GM12878 (cell line): Measurements from ENCODE around the gene LIPN. TPM values are rescaled to one million over a fixed set of nuclear protein-coding genes. Genes with fewer than 3 reads are reported as not detected.

ENCODE experiments used
- ATAC-seq: fragments of 200-7000 bp; cut with Tn5 transposase; 3 replicates; pipeline ENCODE4 v1.9.1; 2020; ENCODE audit warnings: mild to moderate bottlenecking, moderate library complexity
- BruUV-seq: library from RNA; stranded (reverse); fragments of 400-500 nt; replicated peaks from 2 replicates; lab custom pipeline; 2021; lab: Mats Ljungman, UMichigan
- CTCF ChIA-PET: fragments of 300-600 bp; sonication (Branson Sonifier 250); formaldehyde crosslinking; extraction: SDS; loops from one replicate; lab custom pipeline; 2021; ENCODE audit warnings: inconsistent platforms; lab: Yijun Ruan, JAX
- POLR2A ChIA-PET: fragments of 350-600 bp; formaldehyde crosslinking; extraction: SDS; loops from one replicate; lab custom pipeline; 2021; ENCODE audit warnings: inconsistent platforms; lab: Charles Lee
- RAD21 ChIA-PET: fragments of 300-600 bp; sonication (Branson Sonifier 250); formaldehyde crosslinking; loops from one replicate; lab custom pipeline; 2023; ENCODE audit warnings: antibody characterized with exemption; ENCODE audit not compliant: unreplicated experiment; lab: Charles Lee
- SMC1A ChIA-PET: fragments of 300-600 bp; sonication (Branson Sonifier 250); formaldehyde crosslinking; loops from one replicate; lab custom pipeline; 2023; ENCODE audit not compliant: unreplicated experiment, uncharacterized antibody; lab: Charles Lee
- DNase-seq: peaks from one replicate; pipeline ENCODE4 v3.0.0-alpha.2; 2011; ENCODE audit warnings: low read depth, low spot score
- FAIRE-seq: peaks from 3 replicates; lab custom pipeline; 2011; peaks lifted over from hg19 to GRCh38; lab: Jason Lieb, UNC
- H2AFZ ChIP-seq: 2 replicates; pipeline ENCODE4 v1.6.0; 2011; ENCODE audit warnings: low read depth, low read length, control low read depth; ENCODE audit not compliant: control insufficient read depth
- H3K27ac ChIP-seq: 2 replicates; pipeline ENCODE4 v1.5.1; 2011; ENCODE audit warnings: control low read depth; ENCODE audit not compliant: control insufficient read depth, insufficient read depth
- H3K27me3 ChIP-seq, 2 experiments: replicated peaks in 1 of 2; 2 replicates each; pipeline versions ENCODE4 v1.6.0 to v1.6.1; 2011; ENCODE audit warnings: low read length in 1 of 2; ENCODE audit not compliant: control insufficient read depth in 2 of 2, insufficient read depth in 2 of 2
- H3K36me3 ChIP-seq, 2 experiments: 2 replicates each; pipeline ENCODE4 v1.5.1; 2011; ENCODE audit warnings: low read length in 1 of 2; ENCODE audit not compliant: control insufficient read depth in 2 of 2, insufficient read depth in 2 of 2
- H3K4me1 ChIP-seq: 2 replicates; pipeline ENCODE4 v1.6.1; 2011; ENCODE audit warnings: mild to moderate bottlenecking, low read length, moderate library complexity, mixed read lengths; ENCODE audit not compliant: control insufficient read depth, insufficient read depth
- H3K4me2 ChIP-seq: 2 replicates; pipeline ENCODE4 v1.6.0; 2011; ENCODE audit warnings: control low read depth; ENCODE audit not compliant: control insufficient read depth, insufficient read depth
- H3K4me3 ChIP-seq: fragments of 200-600 bp; sonication (generic); 2 replicates; pipeline ENCODE4 v1.5.1; 2016
- H3K79me2 ChIP-seq: 2 replicates; pipeline ENCODE4 v1.6.0; 2011; ENCODE audit warnings: low read length; ENCODE audit not compliant: control insufficient read depth, insufficient read depth
- H3K9ac ChIP-seq: 2 replicates; pipeline ENCODE4 v1.8.0; 2011; ENCODE audit warnings: low read length, control low read depth, mixed read lengths; ENCODE audit not compliant: control insufficient read depth, insufficient read depth
- H3K9me3 ChIP-seq: replicated peaks from 3 replicates; pipeline ENCODE4 v1.5.1; 2011; ENCODE audit warnings: mild to moderate bottlenecking, low read length; ENCODE audit not compliant: control insufficient read depth, insufficient read depth
- H4K20me1 ChIP-seq: 2 replicates; pipeline ENCODE4 v1.6.0; 2011; ENCODE audit not compliant: control insufficient read depth, insufficient read depth
- IKZF1 ChIP-seq: fragments of 450-650 bp; conservative IDR thresholded peaks from 2 replicates; pipeline ENCODE4 v1.6.1; 2017; ENCODE audit warnings: antibody characterized with exemption, mild to moderate bottlenecking
- WRNIP1 ChIP-seq: IDR thresholded peaks from 2 replicates; pipeline ENCODE4 v1.6.1; 2011; ENCODE audit warnings: low read depth, low read length, improper control_type of control experiment, borderline replicate concordance
- ZBED1 ChIP-seq: IDR thresholded peaks from 2 replicates; pipeline ENCODE4 v1.6.1; 2016; ENCODE audit warnings: borderline replicate concordance
- WGBS: methylation state at CpG from one replicate; pipeline ENCODE4 v1.1.6; 2016; ENCODE audit warnings: low lambda C conversion rate; ENCODE audit not compliant: insufficient replicate concordance, insufficient coverage; ENCODE audit errors: missing lambda C conversion rate; 5-methylcytosine and 5-hydroxymethylcytosine counted together
- in situ Hi-C: fragments of 300-500 bp; cut with MboI; formaldehyde crosslinking; loops from 9 replicates; pipeline ENCODE4 v1.14.3; 2018; ENCODE audit warnings: mixed read lengths
- intact Hi-C: fragments of 100-400 bp; cut with micrococcal nuclease; formaldehyde crosslinking; loops from one replicate; pipeline ENCODE4 v1.14.2; 2022; ENCODE audit not compliant: unreplicated experiment
- polyA plus RNA-seq, 11 experiments: library from polyadenylated mRNA; depleted of rRNA in 4 of 11; unstranded in 6 of 11; stranded (reverse) in 5 of 11; fragments of >200 nt; fragmentation: Nextera tagmentation in 4 of 11; fragmentation: Illumina TruSeq in 1 of 11; extraction: Ambion mirVana in 4 of 11; extraction: Trizol in 1 of 11; gene quantifications; 1 replicate in 1 of 11; 2 replicates in 10 of 11; pipeline versions ENCODE4 v1.2.1 to v1.2.3, GENCODE V29; 2011 to 2016; ENCODE audit warnings: inconsistent platforms in 2 of 11, missing spikeins in 2 of 11, low read depth in 1 of 11
- total RNA-seq, 4 experiments: library from RNA; depleted of rRNA in 3 of 4; stranded (reverse); fragments of >200 nt in 3 of 4; fragmentation: Illumina TruSeq in 1 of 4; extraction: Trizol in 1 of 4; gene quantifications; 2 replicates each; pipeline versions ENCODE4 v1.2.1 to v1.2.3, GENCODE V29; 2013 to 2021
- TF ChIP-seq, protein P1 (sequence below), 3 experiments: IDR thresholded peaks in 2 of 3; conservative IDR thresholded peaks in 1 of 3; 2 replicates each; pipeline ENCODE4 v1.5.1; 2011; ENCODE audit warnings: low read depth in 3 of 3, low read length in 3 of 3, mild to moderate bottlenecking in 3 of 3, control low read depth in 2 of 3, moderate library complexity in 2 of 3, inconsistent platforms in 1 of 3, mixed read lengths in 1 of 3; ENCODE audit not compliant: control insufficient read depth in 2 of 3, insufficient read depth in 1 of 3; ENCODE audit errors: extremely low read depth in 1 of 3
- TF ChIP-seq, protein P2 (sequence below): IDR thresholded peaks from 2 replicates; pipeline ENCODE4 v1.6.1; 2011; ENCODE audit warnings: borderline replicate concordance, low read depth, mild to moderate bottlenecking, moderate library complexity, low read length; ENCODE audit not compliant: insufficient read depth, poor library complexity, severe bottlenecking

LIPN gene
- total and polyA plus RNA-seq, 10 of the 15 experiments (the other 5 are each of a cell fraction or from before 2014, with no cell fraction given) = 0.06 to 0.23 TPM; not detected in 8

DNA sequence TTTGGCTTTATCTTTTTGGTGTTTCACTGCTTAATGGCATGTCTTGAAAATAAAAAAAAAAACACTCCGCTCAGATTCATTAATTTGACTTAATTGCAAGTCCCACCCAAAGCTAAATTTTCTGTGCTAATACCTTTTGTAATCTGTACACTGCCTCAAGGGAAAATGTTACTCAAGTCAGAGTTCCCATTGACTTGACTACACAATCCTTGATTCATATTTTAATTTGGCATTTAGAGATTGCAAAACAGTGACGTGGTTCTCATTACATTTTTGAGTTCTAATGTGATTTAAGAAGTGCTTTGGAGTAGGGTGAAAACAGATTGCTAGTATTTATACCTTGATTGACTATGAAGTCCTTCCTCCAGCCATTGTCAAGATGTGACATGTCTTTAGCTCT is 21.4 kb downstream of the LIPN start:
- 58% methylated on average over 2 of the region's 2 CpGs for WGBS
- POLR2A ChIA-PET = interaction anchor here (0.6 kb wide), 1 partner anchor 295 kb away, joined by 4 read pairs; no protein-coding TSS in a partner anchor
- H3K36me3 ChIP-seq = no peaks in the 10 kb centered on the region
- no peaks in the 10 kb centered on the region for H3K9me3 ChIP-seq
- H3K79me2 ChIP-seq = no peaks in the 10 kb centered on the region
- H3K4me2 ChIP-seq = no peak overlapping the region
- FAIRE-seq (no peak), DNase-seq (no peak), ATAC-seq (no peak)
- no peaks in the 10 kb centered on the region for H3K4me1 ChIP-seq
- H3K4me3 ChIP-seq = no peak overlapping the region
- CTCF ChIA-PET = interaction anchor here (0.9 kb wide), 1 partner anchor 11 kb away, joined by 4 read pairs; no protein-coding TSS in a partner anchor
- intact Hi-C loops (no loop called here), in situ Hi-C loops (no loop called here)
- RAD21 ChIA-PET = no interaction called here
- no peak overlapping the region for H3K27ac ChIP-seq
- no peaks in the 10 kb centered on the region for H4K20me1 ChIP-seq
- no peaks in the 10 kb centered on the region; a peak in 1 of 4 replicates for H3K27me3 ChIP-seq
- no TSS peak for BruUV-seq
- TF ChIP-seq, protein P1, sequence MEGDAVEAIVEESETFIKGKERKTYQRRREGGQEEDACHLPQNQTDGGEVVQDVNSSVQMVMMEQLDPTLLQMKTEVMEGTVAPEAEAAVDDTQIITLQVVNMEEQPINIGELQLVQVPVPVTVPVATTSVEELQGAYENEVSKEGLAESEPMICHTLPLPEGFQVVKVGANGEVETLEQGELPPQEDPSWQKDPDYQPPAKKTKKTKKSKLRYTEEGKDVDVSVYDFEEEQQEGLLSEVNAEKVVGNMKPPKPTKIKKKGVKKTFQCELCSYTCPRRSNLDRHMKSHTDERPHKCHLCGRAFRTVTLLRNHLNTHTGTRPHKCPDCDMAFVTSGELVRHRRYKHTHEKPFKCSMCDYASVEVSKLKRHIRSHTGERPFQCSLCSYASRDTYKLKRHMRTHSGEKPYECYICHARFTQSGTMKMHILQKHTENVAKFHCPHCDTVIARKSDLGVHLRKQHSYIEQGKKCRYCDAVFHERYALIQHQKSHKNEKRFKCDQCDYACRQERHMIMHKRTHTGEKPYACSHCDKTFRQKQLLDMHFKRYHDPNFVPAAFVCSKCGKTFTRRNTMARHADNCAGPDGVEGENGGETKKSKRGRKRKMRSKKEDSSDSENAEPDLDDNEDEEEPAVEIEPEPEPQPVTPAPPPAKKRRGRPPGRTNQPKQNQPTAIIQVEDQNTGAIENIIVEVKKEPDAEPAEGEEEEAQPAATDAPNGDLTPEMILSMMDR (IDR thresholded peaks at IDR 0.05 in 2 of 3, conservative IDR thresholded peaks at IDR 0.05 in 1 of 3; ENCODE audit: control insufficient read depth in 2 of 3, extremely low read depth in 1 of 3, insufficient read depth in 1 of 3, low read depth in 3 of 3, low read length in 3 of 3) = no peak
- TF ChIP-seq, protein P2, sequence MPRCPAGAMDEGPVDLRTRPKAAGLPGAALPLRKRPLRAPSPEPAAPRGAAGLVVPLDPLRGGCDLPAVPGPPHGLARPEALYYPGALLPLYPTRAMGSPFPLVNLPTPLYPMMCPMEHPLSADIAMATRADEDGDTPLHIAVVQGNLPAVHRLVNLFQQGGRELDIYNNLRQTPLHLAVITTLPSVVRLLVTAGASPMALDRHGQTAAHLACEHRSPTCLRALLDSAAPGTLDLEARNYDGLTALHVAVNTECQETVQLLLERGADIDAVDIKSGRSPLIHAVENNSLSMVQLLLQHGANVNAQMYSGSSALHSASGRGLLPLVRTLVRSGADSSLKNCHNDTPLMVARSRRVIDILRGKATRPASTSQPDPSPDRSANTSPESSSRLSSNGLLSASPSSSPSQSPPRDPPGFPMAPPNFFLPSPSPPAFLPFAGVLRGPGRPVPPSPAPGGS = no peak
- TF ChIP-seq ZBED1 (no peak), IKZF1 (no peak), WRNIP1 (no peak)
- no peak overlapping the region for H3K9ac ChIP-seq
- SMC1A ChIA-PET = no interaction called here
- H2AFZ ChIP-seq = no peak overlapping the region
